ENCODE measurements around the gene ZNF692.

- TF ChIP-seq EZH2 (IDR thresholded peaks at IDR 0.05; ENCODE audit: borderline replicate concordance, low read depth, low read length, severe bottlenecking) (no peak), CTCF (IDR thresholded peaks at IDR 0.05; ENCODE audit: borderline replicate concordance, extremely low read depth, low read length, poor library complexity, severe bottlenecking) (no peak)
Measured at GRCh38 chr1:248850124-248850523, 8.8 kb downstream of the ZNF692 start.
